GM12892 (cell line): ENCODE measurements around the gene MAP4K1. TPM values are rescaled to one million over a fixed set of nuclear protein-coding genes. Genes with fewer than 3 reads are reported as not detected.

Source experiments
- DNase-seq: peaks from one replicate; pipeline ENCODE4 v3.0.0; 2011; ENCODE audit not compliant: insufficient read length
- FAIRE-seq: peaks from 2 replicates; lab custom pipeline; 2011; peaks lifted over from hg19 to GRCh38; lab: Jason Lieb, UNC
- POLR2A ChIP-seq: IDR thresholded peaks from 2 replicates; pipeline ENCODE4 v1.6.1; 2011; ENCODE audit warnings: low read depth, low read length, control low read depth
- POLR2AphosphoS5 ChIP-seq: IDR thresholded peaks from 2 replicates; pipeline ENCODE4 v1.6.1; 2011; ENCODE audit warnings: low read depth, low read length, control low read depth
- TAF1 ChIP-seq: IDR thresholded peaks from 2 replicates; pipeline ENCODE4 v1.6.1; 2011; ENCODE audit warnings: low read depth, mild to moderate bottlenecking, control low read depth, low read length, borderline replicate concordance
- polyA plus RNA-seq: library from polyadenylated mRNA; unstranded; fragments of >200 nt; gene quantifications from one replicate; pipeline ENCODE4 v1.2.1, GENCODE V29; 2012; ENCODE audit warnings: missing spikeins, inconsistent platforms; ENCODE audit not compliant: missing spikeins

MAP4K1 gene
- 105 TPM for polyA plus RNA-seq

DNA sequence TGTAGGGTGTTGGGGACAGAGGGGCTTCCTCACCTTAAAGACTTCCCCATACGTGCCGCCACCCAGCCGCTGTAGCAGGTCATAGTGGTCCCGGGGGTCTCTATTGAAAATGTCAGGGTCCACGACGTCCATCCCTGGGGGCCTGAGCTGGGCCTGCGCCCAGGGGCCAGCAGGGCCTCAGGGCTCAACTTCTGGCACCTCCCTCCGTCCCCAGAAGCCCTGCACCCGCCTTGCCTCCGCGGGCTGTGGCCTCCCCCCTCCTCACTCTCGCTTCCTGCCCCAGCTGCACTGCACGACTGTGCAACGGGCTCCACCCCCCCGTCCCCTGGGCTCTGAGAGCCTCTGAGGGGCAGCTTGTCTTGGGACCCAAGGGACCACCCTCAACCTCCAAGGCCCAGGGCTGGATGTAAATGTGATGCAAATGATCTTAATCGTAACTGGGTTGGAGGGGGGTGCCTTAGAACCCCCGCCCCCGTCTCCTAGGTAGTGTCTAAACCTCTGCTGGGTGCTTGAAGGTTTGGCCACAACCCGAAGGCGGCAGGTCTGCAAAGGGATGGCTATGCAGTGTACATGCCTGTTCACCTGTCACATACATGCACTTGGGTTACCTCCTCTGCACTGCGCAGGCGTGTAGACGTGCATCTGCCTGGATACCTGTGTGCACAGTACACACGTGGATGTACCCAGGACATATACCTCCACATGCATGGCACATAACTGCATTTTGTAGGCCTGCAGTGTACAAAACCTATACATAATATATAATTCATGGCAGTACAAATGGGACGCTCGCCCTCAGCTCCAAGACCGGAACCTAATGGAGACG is at the start of gene MAP4K1:
Gene MAP4K1, minus strand, starts transcription at position 190 of the 826 bp plus-strand sequence. Its CDS starts 58 bp downstream, at position 132.
- DNase-seq (peak; percentile 78), FAIRE-seq (peak; percentile 93)
- TF ChIP-seq TAF1 (no peak), POLR2AphosphoS5 (peak; percentile 68; the same call in 1 of the 2 replicates), POLR2A (peak; percentile 47; the same call in 1 of the 2 replicates)

GRCh38 chr19:38666663-38667511 is 49.1 kb upstream of the MAP4K1 start:
- TF ChIP-seq POLR2AphosphoS5 (peak; percentile 32; the same call in 1 of the 2 replicates), POLR2A (no peak)
- FAIRE-seq, result peak; percentile 78
- DNase-seq, result no peak

GRCh38 chr19:38665950-38666662 is 48.4 kb upstream of the MAP4K1 start:
- FAIRE-seq (no peak), DNase-seq (no peak)
- no peak for TF ChIP-seq POLR2A
- TF ChIP-seq POLR2AphosphoS5, result no peak
- TF ChIP-seq TAF1, result no peak

GRCh38 chr19:38665219-38665931 is 47.6 kb upstream of the MAP4K1 start:
- DNase-seq (no peak), FAIRE-seq (no peak)
- TF ChIP-seq TAF1 (no peak), POLR2AphosphoS5 (no peak), POLR2A (no peak)

DNA sequence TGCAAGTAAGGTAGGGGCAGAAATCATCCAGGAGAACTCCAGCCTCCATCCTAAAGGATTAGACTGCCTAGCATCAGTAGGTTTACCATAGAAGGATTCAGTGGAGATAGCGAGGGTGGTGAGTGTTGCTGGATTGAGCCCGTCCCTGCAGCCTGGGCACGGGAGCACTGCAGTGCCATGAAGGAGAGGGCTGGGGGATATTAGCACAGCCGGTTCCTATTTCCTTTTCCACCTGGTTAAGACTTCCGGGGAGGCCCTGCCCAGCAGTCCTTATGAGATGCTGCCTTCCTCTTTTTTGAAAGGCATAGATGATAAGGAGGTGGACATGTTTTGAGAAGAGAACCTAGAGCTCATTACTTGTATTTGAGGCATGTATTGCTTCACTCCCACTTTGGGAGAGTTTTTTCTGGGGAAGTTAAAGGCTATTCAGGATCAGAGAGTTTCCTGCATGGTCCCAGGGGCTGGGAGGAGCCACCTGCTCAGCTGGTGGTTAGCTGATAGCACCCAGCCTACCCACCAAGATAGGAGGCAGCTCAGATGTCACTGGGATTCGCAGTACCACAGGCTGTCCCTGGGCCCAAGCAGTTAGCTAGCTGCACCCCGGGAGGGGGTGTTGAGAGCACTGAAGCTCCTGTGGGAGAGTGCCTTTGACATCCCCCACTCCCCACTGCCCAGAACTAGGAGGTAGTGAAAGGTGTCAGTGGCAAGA is 46.9 kb upstream of the MAP4K1 start:
- FAIRE-seq, result no peak
- no peak for DNase-seq
- no peak for TF ChIP-seq POLR2A
- TF ChIP-seq POLR2AphosphoS5, result no peak
- no peak for TF ChIP-seq TAF1

- FAIRE-seq (no peak), DNase-seq (no peak)
- TF ChIP-seq POLR2A (no peak), TAF1 (no peak), POLR2AphosphoS5 (no peak)
Measured at GRCh38 chr19:38663957-38664502, 46.3 kb upstream of the MAP4K1 start.

DNA sequence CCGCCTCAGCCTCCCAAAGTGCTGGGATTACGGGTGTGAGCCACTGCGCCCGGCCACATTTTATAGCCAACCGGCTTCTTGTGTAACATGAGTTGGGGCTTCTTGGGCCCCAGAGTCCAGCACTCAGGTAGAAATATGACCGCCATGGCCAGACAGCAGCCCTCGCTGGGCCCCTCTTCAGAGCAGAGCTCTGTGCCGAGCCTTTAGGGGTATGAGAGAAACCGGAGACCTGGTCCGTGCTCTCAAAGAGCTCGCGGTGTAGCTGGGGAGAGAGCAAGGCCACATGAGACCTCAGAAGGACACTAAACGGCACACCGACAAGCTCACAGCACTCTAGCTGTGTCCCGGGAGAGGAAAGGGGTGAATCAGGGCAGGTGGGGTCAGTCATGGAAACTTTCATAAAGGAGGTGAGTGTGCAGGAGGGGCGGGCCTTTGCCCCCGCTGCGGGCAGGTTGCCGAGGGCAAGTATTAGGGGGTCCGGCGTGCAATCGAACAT is 45.5 kb upstream of the MAP4K1 start:
- FAIRE-seq, result no peak
- no peak for DNase-seq
- TF ChIP-seq POLR2A (no peak), TAF1 (no peak), POLR2AphosphoS5 (no peak)

DNA sequence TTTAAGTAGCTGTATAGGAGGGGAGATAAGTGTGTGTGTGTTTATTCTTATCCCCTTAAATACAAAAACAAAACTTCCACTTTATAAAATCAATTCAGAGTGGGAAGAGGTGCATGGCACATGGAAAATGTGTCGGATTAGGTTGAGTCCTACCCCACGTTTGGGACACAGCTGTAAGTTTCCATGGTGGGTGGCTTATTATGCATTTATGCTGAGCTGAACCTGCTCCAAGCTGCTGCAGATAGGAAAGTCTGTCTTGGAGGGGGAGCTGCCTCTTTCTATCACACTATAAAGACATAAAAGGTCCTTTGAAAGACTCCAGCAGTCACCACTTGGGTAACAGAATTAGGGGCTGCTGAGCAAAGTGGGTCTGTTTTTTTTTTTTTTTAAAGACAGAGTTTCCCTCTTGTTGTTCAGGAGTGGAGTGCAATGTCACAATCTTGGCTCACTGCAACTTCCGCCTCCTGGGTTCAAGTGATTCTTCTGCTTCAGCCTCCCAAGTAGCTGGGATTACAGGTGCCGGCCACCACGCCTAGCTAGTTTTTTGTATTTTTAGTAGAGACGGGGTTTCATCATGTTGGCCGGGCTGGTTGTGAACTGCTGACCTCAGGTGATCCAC is 44.9 kb upstream of the MAP4K1 start:
- FAIRE-seq (no peak), DNase-seq (no peak)
- TF ChIP-seq TAF1 (no peak), POLR2AphosphoS5 (no peak), POLR2A (no peak)

DNA sequence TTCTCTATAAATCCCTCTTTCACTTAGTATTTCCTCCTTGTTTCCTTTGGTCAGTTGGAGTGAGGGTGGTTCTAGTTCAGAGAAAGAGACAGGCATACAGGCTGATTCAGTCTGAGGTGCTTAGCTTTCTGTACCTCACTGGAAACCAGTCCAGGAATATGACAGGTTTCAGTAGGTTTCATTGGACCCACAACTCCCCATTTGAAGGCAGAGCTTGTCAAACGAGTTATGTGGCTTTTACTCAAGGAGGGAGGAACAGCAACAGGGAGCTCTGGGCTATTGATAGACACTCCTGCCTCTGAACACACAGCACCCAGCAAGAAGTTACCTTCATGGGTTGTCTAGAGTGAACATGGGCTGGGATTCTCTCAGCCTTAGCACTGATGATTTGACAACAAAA is 44.2 kb upstream of the MAP4K1 start:
- FAIRE-seq, result no peak
- no peak for TF ChIP-seq TAF1
- no peak for TF ChIP-seq POLR2A
- no peak for TF ChIP-seq POLR2AphosphoS5
- no peak for DNase-seq
